Liver (tissue), 9 donors: Measurements from ENCODE around the gene FMN2. TPM values are rescaled to one million over a fixed set of nuclear protein-coding genes. Genes with fewer than 3 reads are reported as not detected.

Experiments used
- DNase-seq: peaks from one replicate; pipeline ENCODE4 v3.0.0-alpha.2; 2017; ENCODE audit warnings: low spot score
- H3K27ac ChIP-seq, 2 donors: one replicate each; pipeline ENCODE4 v1.7.0; 2013; ENCODE audit warnings: inconsistent platforms in 2 of 2, low read length in 2 of 2, control low read depth in 1 of 2, low read depth in 1 of 2, mild to moderate bottlenecking in 1 of 2
- H3K27me3 ChIP-seq, 4 donors: one replicate each; pipeline versions ENCODE4 v1.6.1 to v1.7.0; 2013; ENCODE audit warnings: low read length in 3 of 4, inconsistent platforms in 1 of 4, mild to moderate bottlenecking in 1 of 4, moderate library complexity in 1 of 4; ENCODE audit not compliant: control insufficient read depth in 4 of 4, insufficient read depth in 4 of 4
- H3K36me3 ChIP-seq, 4 donors: one replicate each; pipeline versions ENCODE4 v1.6.1 to v1.7.0; 2013; ENCODE audit warnings: low read length in 3 of 4, mild to moderate bottlenecking in 3 of 4, low read depth in 1 of 4, moderate library complexity in 1 of 4; ENCODE audit not compliant: control insufficient read depth in 4 of 4, insufficient read depth in 3 of 4
- H3K4me1 ChIP-seq, 4 donors: one replicate each; pipeline versions ENCODE4 v1.6.1 to v1.7.0; 2013; ENCODE audit warnings: low read length in 3 of 4, mild to moderate bottlenecking in 3 of 4, moderate library complexity in 1 of 4; ENCODE audit not compliant: control insufficient read depth in 4 of 4, insufficient read depth in 4 of 4
- H3K4me3 ChIP-seq, 3 donors: one replicate each; pipeline versions ENCODE4 v1.6.1 to v1.7.0; 2013; ENCODE audit warnings: low read length in 3 of 3, control low read depth in 1 of 3, low read depth in 1 of 3, mild to moderate bottlenecking in 1 of 3
- H3K9ac ChIP-seq, 2 donors: one replicate each; pipeline ENCODE4 v1.7.0; 2013; ENCODE audit warnings: low read length in 2 of 2, mild to moderate bottlenecking in 2 of 2, moderate library complexity in 2 of 2, control low read depth in 1 of 2, low read depth in 1 of 2
- H3K9me3 ChIP-seq, 4 donors: one replicate each; pipeline versions ENCODE4 v1.6.1 to v1.7.0; 2013; ENCODE audit warnings: low read length in 3 of 4; ENCODE audit not compliant: control insufficient read depth in 4 of 4
- EGR1 ChIP-seq, 2 donors: IDR thresholded peaks; 2 replicates each; pipeline ENCODE4 v1.6.1; 2016 to 2018; ENCODE audit warnings: antibody characterized with exemption in 2 of 2, low read depth in 2 of 2
- FOXA1 ChIP-seq: IDR thresholded peaks from 2 replicates; pipeline ENCODE4 v1.6.1; 2016; ENCODE audit warnings: antibody characterized with exemption
- FOXA2 ChIP-seq: IDR thresholded peaks from 2 replicates; pipeline ENCODE4 v1.6.1; 2016; ENCODE audit warnings: antibody characterized with exemption
- HNF4A ChIP-seq, 2 donors: conservative IDR thresholded peaks; 2 replicates each; pipeline ENCODE4 v1.6.1; 2016; ENCODE audit warnings: antibody characterized with exemption in 2 of 2, mild to moderate bottlenecking in 2 of 2
- HNF4G ChIP-seq: IDR thresholded peaks from 2 replicates; pipeline ENCODE4 v1.6.1; 2016; ENCODE audit warnings: antibody characterized with exemption
- MAX ChIP-seq: IDR thresholded peaks from 2 replicates; pipeline ENCODE4 v1.6.1; 2016; ENCODE audit warnings: antibody characterized with exemption
- NR2F2 ChIP-seq: IDR thresholded peaks from 2 replicates; pipeline ENCODE4 v1.6.1; 2016; ENCODE audit warnings: antibody characterized with exemption
- RAD21 ChIP-seq, 2 donors: IDR thresholded peaks; 2 replicates each; pipeline ENCODE4 v1.6.1; 2016; ENCODE audit warnings: antibody characterized with exemption in 2 of 2, mild to moderate bottlenecking in 2 of 2
- RXRA ChIP-seq, 2 donors: IDR thresholded peaks; 2 replicates each; pipeline ENCODE4 v1.6.1; 2017 to 2018; ENCODE audit warnings: antibody characterized with exemption in 2 of 2, mild to moderate bottlenecking in 1 of 2
- SP1 ChIP-seq: IDR thresholded peaks from 2 replicates; pipeline ENCODE4 v1.6.1; 2018; ENCODE audit warnings: antibody characterized with exemption, mild to moderate bottlenecking
- TAF1 ChIP-seq: conservative IDR thresholded peaks from 2 replicates; pipeline ENCODE4 v1.6.1; 2016; ENCODE audit warnings: antibody characterized with exemption, mild to moderate bottlenecking
- YY1 ChIP-seq: IDR thresholded peaks from 2 replicates; pipeline ENCODE4 v1.6.1; 2016; ENCODE audit warnings: antibody characterized with exemption, mild to moderate bottlenecking
- ZBTB33 ChIP-seq: IDR thresholded peaks from 2 replicates; pipeline ENCODE4 v1.6.1; 2016; ENCODE audit warnings: antibody characterized with exemption
- WGBS: extraction: QIAGEN DNeasy Blood & Tissue Kit; methylation state at CpG from one replicate; pipeline ENCODE4 v1.1.7; 2013; 5-methylcytosine and 5-hydroxymethylcytosine counted together
- polyA plus RNA-seq, 2 donors: library from polyadenylated mRNA; stranded (reverse) in 1 of 2; unstranded in 1 of 2; fragments of 200-250 nt in 1 of 2; fragments of >200 nt in 1 of 2; fragmentation: Nextera tagmentation in 1 of 2; extraction: Ambion mirVana in 1 of 2; gene quantifications; one replicate each; pipeline versions ENCODE4 v1.2.1 to v1.2.3, GENCODE V29; 2013 to 2015
- total RNA-seq, 2 donors: library from RNA; depleted of rRNA; stranded (reverse); fragments of >200 nt; gene quantifications; one replicate each; pipeline ENCODE4 v1.2.3, GENCODE V29; 2014
- TF ChIP-seq, protein P1 (sequence below): IDR thresholded peaks from 2 replicates; pipeline ENCODE4 v1.6.1; 2016; ENCODE audit warnings: antibody characterized with exemption
- TF ChIP-seq, protein P2 (sequence below): fragments of 150-350 bp; IDR thresholded peaks from 2 replicates; pipeline ENCODE4 v1.5.1; 2017; ENCODE audit warnings: improper control_type of control experiment, low read depth, low read length; ENCODE audit not compliant: missing input control
- donor health status: healthy.
- donor health status: healthy.
- donor health status: healthy.
- donor health status: healthy.
- donor health status: healthy.

The FMN2 gene
- total and polyA plus RNA-seq, 4 donors, result 0.17 TPM; not detected in 3

- Histone ChIP-seq H3K36me3 (no peaks in the 10 kb centered on the region), H3K4me3 (no peak overlapping the region), H3K4me1 (no peaks in the 10 kb centered on the region), H3K9ac (no peak overlapping the region), H3K27ac (no peak overlapping the region), H3K9me3 (peaks cover 0 to 3% (median 0%) of the 10 kb centered on the region in 4 donors), H3K27me3 (no peaks in the 10 kb centered on the region)
- WGBS, result 84% methylated on average over 11 of the region's 11 CpGs
- TF ChIP-seq MAX (no peak), RXRA (IDR thresholded peaks at IDR 0.05) (no peak), HNF4A (conservative IDR thresholded peaks at IDR 0.05) (no peak), FOXA2 (no peak), YY1 (no peak), EGR1 (IDR thresholded peaks at IDR 0.05; ENCODE audit: low read depth in 2 of 2) (no peak), HNF4G (no peak), SP1 (no peak), RAD21 (IDR thresholded peaks at IDR 0.05) (no peak), FOXA1 (no peak)
- TF ChIP-seq, protein P1, sequence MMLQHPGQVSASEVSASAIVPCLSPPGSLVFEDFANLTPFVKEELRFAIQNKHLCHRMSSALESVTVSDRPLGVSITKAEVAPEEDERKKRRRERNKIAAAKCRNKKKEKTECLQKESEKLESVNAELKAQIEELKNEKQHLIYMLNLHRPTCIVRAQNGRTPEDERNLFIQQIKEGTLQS, result no peak
- DNase-seq, result no peak
Observed at GRCh38 chr1:240254778-240255291, 163.2 kb downstream of the FMN2 start.

- Histone ChIP-seq H3K9ac (no peak overlapping the region), H3K36me3 (no peaks in the 10 kb centered on the region), H3K27me3 (no peaks in the 10 kb centered on the region), H3K9me3 (peaks cover 0 to 3% (median 0%) of the 10 kb centered on the region in 4 donors), H3K27ac (no peak overlapping the region), H3K4me3 (no peak overlapping the region), H3K4me1 (no peaks in the 10 kb centered on the region)
- WGBS, result 86% methylated on average over 3 of the region's 3 CpGs
- DNase-seq, result no peak
- no peak for TF ChIP-seq RXRA (IDR thresholded peaks at IDR 0.05)
- TF ChIP-seq TAF1, result no peak
- no peak for TF ChIP-seq NR2F2
- no peak for TF ChIP-seq YY1
- no peak for TF ChIP-seq SP1
- TF ChIP-seq EGR1 (IDR thresholded peaks at IDR 0.05; ENCODE audit: low read depth in 2 of 2), result no peak
- TF ChIP-seq, protein P1, result no peak
- no peak for TF ChIP-seq HNF4G
- TF ChIP-seq HNF4A (conservative IDR thresholded peaks at IDR 0.05), result no peak
- TF ChIP-seq MAX, result no peak
- TF ChIP-seq, protein P2, sequence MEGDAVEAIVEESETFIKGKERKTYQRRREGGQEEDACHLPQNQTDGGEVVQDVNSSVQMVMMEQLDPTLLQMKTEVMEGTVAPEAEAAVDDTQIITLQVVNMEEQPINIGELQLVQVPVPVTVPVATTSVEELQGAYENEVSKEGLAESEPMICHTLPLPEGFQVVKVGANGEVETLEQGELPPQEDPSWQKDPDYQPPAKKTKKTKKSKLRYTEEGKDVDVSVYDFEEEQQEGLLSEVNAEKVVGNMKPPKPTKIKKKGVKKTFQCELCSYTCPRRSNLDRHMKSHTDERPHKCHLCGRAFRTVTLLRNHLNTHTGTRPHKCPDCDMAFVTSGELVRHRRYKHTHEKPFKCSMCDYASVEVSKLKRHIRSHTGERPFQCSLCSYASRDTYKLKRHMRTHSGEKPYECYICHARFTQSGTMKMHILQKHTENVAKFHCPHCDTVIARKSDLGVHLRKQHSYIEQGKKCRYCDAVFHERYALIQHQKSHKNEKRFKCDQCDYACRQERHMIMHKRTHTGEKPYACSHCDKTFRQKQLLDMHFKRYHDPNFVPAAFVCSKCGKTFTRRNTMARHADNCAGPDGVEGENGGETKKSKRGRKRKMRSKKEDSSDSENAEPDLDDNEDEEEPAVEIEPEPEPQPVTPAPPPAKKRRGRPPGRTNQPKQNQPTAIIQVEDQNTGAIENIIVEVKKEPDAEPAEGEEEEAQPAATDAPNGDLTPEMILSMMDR, result no peak
- TF ChIP-seq ZBTB33, result no peak
Observed at GRCh38 chr1:240255922-240256321, 164.2 kb downstream of the FMN2 start.
